HG03139 (cell line): Measurements from ENCODE around the gene BIRC5.
"Not testable (repeated sequence)": the region's sequence is repeated elsewhere in the genome, so short reads cannot be mapped to it uniquely, and the experiment has no call there.

ENCODE experiments used
- ATAC-seq: cut with Tn5 transposase; IDR thresholded peaks from one replicate; pipeline ENCODE4 v1.9.1; 2021; ENCODE audit not compliant: unreplicated experiment

The BIRC5 gene

DNA sequence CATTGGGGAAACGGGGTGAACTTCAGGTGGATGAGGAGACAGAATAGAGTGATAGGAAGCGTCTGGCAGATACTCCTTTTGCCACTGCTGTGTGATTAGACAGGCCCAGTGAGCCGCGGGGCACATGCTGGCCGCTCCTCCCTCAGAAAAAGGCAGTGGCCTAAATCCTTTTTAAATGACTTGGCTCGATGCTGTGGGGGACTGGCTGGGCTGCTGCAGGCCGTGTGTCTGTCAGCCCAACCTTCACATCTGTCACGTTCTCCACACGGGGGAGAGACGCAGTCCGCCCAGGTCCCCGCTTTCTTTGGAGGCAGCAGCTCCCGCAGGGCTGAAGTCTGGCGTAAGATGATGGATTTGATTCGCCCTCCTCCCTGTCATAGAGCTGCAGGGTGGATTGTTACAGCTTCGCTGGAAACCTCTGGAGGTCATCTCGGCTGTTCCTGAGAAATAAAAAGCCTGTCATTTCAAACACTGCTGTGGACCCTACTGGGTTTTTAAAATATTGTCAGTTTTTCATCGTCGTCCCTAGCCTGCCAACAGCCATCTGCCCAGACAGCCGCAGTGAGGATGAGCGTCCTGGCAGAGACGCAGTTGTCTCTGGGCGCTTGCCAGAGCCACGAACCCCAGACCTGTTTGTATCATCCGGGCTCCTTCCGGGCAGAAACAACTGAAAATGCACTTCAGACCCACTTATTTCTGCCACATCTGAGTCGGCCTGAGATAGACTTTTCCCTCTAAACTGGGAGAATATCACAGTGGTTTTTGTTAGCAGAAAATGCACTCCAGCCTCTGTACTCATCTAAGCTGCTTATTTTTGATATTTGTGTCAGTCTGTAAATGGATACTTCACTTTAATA lies 10.4 kb downstream of the BIRC5 start:
- ATAC-seq, result no peak

DNA sequence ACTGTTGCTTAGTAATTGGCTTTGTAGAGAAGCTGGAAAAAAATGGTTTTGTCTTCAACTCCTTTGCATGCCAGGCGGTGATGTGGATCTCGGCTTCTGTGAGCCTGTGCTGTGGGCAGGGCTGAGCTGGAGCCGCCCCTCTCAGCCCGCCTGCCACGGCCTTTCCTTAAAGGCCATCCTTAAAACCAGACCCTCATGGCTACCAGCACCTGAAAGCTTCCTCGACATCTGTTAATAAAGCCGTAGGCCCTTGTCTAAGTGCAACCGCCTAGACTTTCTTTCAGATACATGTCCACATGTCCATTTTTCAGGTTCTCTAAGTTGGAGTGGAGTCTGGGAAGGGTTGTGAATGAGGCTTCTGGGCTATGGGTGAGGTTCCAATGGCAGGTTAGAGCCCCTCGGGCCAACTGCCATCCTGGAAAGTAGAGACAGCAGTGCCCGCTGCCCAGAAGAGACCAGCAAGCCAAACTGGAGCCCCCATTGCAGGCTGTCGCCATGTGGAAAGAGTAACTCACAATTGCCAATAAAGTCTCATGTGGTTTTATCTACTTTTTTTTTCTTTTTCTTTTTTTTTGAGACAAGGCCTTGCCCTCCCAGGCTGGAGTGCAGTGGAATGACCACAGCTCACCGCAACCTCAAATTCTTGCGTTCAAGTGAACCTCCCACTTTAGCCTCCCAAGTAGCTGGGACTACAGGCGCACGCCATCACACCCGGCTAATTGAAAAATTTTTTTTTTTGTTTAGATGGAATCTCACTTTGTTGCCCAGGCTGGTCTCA lies 11.2 kb downstream of the BIRC5 start:
- ATAC-seq, result no peak

DNA sequence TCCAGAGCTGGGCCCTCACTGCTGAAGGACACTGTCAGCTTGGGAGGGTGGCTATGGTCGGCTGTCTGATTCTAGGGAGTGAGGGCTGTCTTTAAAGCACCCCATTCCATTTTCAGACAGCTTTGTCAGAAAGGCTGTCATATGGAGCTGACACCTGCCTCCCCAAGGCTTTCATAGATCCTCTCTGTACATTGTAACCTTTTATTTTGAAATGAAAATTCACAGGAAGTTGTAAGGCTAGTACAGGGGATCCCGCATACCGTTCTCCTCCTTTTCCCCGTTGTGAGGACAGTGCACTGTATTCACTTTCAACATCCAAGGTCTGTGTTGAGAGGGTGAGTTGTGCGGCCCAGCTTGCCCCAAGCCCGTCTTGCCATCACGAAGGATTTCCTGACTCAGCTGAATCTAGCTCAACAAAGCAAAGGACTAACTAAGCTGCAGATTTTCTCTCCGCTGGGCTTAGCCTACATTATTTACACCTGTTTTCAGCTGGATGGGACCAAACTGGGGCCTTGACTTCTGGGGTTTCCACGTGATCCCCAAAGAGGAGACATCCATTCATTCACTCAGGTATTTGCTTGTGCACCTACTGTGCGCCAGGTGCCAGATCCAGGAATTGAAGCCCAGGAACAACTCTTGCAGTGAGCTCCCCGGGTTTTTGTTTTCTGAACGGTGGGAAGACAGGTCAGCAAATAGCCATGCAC lies 12.2 kb downstream of the BIRC5 start:
- no peak for ATAC-seq

DNA sequence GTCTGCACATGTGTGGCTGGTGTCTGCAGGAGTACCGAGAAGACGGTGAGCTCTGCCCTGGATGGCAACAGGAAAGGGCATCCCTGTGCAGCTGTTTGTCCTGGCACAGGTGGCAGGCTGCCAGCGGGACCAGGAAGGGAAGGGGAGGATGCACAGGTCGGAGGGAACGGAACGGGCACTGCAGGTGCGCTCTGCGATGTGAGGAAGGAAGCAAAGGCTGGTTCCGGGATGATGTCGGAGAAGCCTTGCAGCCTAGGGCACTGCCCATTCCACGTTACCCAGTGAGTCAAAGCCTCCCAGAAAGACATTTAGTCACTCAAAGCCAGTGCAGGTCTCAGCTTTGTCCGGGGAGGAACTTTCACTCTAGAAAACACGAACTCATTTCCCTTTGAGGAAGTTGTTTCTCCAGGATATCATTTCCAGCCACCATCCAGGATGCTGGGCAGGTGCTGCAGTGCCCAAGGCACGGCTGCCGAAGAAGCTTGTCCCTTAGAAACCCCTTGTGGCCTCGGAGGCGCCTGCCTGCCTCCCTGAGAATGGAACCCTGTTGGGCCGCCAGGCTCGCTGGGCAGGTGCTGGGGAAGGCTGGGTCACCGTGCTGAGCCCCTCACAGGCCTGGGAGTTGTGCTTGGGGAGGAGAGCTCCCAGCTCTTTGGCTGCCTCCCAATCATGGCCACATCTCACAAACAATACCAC lies 12.9 kb downstream of the BIRC5 start:
- ATAC-seq, result no peak

DNA sequence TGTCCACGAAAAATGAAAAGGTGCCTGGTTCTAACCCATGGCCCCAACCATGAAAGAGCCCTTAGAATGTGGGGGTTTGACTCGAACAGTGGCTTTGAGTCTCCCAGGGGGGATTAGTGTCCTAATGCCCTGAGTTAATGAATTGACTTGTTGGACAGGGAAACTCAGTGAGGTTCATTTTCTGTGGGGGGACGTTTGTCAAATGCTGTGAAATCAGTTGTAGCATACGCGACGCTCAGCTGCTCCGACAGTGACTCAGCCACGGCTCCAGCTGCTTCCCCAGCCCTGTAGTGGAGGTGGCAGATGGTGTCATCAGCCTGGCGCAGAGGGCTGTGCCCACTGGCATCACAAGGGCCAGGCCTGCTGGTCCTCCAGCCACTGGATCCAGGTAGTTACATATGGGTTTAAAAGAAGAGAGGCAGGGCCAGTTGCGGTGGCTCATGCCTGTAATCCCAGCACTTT lies 13.4 kb downstream of the BIRC5 start:
- ATAC-seq, result no peak

DNA sequence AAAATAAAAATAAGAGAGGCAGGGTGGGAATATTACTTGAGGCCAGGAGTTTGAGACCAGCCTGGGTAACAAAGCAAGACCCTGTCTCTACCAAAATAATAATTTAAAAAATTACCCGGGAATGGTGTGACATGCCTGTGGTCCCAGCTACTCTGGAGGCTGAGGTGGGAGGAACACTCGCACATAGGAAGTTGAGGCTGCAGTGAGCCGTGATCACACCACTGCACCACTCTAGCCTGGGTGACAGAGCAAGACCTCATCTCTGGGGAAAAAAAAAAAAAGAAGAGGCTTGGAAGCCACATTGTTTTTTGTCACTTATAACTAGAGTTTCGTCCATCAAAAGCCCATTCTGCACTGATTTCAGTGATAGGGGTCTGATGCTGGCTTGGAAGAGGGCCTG lies 14.1 kb downstream of the BIRC5 start:
- no peak for ATAC-seq

DNA sequence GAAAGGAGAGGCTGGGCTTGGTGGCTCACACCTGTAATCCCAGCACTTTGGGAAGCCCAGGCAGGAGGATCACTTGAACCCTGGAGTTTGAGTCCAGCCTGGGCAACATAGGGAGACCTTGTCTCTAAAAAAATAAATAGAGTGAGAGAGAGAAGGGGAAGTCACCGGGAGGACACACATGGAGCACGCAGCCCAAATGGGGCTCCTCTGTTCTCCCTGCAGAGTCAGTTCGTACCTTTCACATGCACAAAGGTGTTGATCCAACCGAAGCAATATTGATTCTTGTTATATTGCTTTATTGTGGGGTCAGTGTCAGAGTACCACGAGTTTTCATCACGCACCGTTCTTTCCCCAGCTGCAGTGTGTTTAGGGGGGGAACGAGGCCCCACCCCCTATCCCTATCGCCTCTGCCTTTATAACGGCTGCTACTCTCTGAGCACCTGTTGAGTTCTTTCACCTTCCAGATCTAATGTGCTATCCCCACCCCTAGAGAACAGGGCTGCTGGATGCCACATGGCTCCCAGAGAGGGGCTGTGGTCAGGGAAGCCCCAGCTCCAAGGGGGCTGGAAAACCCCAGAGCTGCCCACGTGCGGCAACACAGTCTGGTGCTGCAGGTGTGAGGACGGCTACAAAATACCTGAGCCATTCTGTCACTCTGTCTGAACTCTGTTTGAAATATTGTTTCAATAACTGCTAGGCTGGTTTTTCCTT lies 16.4 kb downstream of the BIRC5 start:
- ATAC-seq, result no peak

DNA sequence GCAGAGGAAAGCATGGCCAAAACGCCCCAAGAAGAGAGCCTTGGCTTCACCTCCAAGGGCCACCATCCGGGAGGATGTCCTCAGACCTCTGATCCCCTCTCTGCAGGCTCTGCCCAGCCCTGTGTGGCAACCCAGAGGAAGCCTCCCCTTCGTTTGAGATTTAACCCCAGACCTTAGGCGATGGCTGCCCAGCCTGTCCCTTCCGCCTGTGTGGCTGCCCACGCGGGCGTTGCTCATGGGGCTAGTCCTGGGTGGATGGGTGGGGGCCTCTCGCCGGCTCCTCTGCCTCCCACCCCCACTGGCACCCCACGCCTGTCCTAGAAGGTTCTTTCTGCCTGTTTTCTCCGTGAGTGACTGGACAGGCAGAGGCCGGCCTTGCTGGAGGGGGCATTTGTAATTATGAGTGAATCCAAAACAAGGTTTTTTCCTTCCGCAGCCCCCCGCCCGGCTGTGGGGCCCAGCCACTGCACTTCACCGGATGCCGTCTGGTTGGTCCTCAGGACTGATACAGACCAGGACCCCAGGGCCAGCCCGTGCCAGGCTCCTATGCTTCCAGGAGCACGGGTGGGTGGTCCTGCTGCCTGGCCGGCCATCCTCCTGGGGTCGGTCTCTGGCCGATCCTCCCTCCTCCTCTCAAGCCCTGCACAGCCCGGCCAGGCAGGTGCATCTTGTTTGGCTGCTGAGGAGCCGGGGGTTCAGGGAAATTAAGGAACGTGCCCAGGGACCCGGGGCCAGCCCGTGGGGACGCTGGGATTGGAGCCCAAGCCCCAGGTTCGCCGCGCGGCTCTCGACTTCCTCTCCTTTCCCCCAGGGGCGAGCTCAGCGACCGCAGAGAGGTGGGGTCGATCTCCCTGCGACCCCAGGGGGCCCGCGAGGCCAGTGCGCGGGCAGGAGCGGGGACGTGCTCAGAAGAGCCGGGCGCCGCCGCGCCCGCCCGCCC lies 17.2 kb downstream of the BIRC5 start, which contains the start of gene TMEM235:
TMEM235 (plus strand) TSS at position 636 of the 940 bp plus-strand sequence. CDS start 393 bp downstream, outside the sequence.
- no peak for ATAC-seq

DNA sequence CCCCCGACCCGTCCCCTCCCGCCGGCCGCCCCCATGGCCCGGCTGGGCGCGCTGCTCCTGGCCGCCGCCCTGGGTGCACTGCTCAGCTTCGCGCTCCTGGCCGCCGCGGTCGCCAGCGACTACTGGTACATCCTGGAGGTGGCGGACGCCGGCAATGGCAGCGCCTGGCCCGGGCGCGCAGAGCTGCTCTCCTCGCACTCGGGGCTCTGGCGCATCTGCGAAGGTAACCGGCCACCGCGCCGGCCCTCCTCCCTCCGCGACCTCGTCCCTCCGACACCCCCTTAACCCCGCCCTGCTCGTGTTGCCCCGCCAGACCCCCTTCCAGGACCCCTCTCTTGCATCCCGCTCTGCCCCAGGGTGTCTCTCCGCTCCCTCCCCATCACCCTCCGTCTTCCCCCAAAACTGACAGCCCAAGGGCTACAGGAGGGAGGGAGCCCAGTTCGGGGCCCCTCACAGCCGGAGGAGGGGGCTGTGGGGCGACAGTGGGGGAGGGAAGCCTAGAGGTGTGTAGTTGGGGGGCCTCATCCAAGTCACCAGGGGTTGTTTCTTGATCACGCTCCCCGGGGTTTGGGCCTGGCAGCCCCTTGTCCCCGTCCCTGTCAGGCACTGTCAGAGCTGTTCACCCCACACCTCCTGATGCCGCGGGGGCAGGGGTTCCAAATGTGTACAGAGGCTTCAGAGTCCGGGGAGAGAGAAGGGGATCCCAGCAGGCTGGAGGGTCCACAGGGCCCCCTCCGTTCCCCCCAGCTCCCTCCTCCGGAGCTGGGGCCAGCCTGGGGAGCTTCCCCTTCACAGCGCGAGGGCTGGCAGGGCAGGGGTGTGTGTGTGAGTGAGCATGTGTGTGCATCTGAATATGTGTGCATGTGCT lies 18.2 kb downstream of the BIRC5 start:
- ATAC-seq, result no peak

DNA sequence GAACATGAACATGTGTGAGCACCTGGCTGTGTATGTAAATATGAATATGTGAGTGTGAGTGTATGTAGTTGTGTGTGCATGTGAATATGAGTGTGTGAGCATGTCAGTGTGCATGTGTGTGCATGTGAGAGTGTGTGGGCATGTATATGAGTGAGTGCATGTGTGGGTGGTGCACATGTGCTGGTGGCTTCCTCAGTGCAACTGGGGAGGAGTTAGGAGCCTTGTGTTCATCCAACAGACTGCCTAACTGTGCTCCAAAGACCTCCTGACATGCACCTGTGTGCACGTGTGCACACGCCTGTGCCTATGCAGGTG lies 18.8 kb downstream of the BIRC5 start:
- no peak for ATAC-seq

DNA sequence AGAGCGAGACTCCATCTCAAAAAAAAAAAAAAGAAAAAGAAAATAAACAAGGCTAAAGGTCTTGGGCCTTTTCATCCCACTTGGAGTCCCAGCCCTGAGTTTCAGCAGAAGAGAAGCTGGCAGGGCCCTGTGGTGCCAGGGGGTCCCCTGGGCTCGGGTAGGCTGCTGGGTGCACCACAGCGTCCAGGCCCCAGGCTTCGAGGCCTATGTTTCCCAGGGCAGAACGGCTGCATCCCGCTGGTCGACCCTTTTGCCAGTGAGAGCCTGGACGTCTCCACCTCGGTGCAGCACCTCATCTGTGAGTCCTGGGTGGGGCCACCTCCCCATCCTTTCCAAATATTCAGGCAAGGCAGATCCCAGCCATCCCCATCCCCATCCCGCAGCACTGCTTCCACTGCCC lies 19.6 kb downstream of the BIRC5 start:
- no peak for ATAC-seq

DNA sequence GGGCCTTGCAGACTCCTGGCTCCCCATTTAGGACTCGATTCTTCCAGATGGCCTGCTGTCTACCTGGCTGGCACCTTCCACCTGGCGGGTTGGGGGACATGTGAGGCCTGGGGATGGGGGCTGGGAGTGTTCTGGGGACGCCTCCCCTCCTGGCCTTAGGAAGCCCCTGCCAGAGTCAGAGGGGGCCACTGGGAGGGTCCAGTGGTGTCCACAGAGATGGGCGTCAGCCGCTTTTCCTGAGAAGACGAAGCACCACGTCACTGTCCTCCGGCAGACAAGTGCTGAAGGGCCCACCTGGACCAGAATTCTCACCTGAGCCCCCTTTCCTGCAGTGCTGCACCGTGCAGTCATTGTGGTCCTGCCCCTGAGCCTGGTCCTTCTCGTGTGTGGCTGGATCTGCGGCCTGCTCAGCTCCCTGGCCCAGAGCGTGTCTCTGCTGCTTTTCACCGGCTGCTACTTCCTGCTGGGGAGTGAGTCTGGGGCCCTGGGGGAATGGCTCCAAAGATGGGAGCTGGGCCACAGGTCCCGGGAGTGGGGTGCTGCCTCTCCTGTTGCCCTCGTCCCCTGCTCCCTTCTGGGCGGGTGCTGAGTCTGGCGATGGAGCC lies 20.3 kb downstream of the BIRC5 start:
- no peak for ATAC-seq

DNA sequence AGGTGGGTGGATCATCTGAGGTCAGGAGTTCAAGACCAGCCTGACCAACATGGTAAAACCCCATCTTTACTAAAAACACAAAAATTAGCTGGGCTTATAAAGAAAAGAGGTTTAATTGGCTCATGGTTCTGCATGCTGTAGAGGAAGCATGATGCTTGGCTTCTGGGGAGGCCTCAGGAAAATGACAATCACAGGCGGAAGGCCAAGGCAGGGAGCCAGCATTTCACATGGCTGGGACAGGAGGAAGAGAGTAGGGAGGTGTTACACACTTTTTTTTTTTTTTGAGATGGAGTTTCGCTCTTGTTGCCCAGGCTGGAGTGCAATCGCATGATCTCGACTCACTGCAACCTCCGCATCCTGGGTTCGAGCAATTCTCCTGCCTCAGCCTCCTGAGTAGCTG lies 21.0 kb downstream of the BIRC5 start:
- ATAC-seq, result not testable (repeated sequence)

DNA sequence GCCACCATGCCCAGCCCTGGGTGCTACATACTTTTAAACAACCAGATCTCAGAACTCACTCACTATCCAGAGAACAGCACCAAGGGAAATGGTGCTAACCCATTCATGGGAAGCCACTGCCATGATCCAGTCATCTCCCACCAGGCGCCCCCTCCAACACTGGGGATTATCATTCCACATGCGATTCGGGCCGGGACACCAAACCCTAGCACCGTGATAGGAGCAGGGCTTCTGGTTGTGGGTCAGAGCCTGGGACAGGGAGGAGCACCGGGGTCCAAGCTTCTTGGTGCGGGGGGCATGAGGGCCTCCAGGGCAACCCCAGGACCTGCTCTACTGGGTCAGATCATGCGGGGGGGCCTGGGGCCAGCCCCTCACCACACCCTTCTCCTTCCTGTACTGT lies 21.8 kb downstream of the BIRC5 start:
- ATAC-seq, result no peak

DNA sequence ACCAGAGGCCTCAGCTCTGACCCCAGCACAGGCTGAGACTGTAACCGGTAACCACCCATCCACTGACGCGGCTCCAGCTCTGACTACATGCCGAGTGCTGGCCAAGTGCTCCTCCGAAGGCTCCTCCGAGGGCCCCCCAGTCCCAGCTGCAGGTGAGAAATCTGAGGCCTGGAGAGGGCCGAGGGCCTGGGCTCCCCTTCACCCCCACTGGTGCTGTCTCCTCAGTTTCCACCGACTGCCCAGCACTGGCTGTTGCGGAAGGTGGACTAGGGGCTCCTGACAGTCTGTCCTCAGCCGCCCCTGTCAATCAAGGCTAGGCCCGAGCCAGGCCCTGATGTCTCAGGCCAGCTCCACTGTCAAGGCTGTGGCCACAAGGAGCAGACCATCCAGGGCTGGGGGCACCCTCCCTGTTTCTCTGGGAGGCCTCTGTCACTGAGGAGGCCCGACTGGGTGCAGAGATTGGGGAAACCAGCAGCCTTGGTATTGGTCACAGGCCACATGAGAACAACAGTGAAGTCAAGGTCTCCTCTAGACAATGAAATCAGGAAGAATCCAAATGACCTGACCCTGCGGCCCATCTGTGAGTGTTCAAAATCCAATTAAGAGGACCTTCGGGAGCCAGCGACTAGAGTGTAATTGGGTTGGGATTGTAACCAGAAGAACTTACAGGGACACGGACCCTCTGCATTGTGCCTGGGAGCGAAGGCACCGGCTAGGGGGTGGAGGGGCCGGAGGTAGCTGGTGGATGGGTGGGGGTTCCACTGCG lies 22.5 kb downstream of the BIRC5 start:
- no peak for ATAC-seq

DNA sequence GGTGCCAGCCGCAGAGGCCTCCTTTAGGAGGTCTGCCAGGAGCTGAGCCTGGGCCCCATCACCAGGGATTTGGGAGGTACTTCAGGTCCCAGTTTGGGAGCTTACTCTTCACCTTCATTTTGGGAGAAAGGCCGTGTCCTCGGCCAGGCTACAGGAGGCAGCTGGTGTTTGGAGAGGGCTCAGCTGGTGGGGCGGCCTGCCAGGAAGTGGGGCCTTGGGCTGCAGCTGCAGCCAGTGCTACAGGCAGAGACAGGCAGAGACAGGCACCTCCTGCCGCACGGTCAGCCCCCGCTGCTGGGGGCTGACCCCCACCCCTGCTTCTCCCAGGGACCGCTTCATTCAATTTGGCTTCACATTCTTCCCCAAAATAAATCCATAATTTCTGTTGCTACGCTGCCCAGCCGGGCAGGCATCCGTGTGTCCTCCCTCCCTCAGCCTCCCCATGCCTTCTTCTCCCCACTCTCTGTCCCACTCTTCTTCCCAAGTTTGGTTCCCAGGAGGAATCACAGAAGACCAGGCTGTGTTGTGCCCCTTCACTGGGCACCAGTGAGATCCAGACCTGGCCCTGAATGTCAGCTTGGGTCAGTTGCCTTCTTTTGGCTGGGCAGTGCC lies 23.5 kb downstream of the BIRC5 start:
- no peak for ATAC-seq
